ENCODE measurements around the gene WDR88.

DNA sequence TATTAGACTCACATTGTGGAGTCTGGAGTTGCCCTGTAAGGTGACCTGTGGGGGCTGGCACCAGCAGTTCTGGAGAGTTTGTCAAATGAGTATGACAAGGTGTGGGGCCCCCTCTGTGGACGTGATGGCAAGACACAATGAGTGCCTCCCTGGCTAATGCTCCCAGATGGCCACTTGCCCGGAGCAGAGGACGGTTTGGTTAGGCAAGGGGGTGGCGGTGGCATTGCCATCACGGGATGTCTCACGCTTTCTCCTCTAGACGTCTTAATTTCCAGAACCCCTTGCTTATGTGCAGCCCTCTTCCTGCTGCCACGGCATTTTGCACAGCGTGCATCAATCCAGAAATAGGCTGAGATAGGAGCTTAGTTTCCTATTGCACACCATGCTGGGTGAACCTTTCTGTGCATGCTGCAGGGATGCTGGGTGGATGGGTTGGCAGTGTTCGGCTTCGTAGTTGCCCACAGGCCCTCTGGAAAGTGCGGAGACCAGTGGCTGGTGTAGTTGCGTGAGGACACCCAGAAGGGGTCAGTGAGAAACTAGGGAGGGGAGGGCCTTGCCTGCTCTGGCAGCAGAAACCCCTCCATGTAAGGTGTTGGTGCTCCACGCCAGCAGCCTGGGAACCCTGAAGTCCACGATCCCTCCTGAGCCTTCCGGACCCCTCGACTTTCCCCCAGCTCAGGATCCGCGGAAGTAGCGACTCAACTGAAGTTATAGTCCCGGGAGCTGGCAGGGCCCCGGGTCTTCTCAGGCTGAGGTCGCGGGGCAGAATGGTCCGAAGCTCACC lies 44.2 kb downstream of the WDR88 start:
- TF ChIP-seq, protein P1, sequence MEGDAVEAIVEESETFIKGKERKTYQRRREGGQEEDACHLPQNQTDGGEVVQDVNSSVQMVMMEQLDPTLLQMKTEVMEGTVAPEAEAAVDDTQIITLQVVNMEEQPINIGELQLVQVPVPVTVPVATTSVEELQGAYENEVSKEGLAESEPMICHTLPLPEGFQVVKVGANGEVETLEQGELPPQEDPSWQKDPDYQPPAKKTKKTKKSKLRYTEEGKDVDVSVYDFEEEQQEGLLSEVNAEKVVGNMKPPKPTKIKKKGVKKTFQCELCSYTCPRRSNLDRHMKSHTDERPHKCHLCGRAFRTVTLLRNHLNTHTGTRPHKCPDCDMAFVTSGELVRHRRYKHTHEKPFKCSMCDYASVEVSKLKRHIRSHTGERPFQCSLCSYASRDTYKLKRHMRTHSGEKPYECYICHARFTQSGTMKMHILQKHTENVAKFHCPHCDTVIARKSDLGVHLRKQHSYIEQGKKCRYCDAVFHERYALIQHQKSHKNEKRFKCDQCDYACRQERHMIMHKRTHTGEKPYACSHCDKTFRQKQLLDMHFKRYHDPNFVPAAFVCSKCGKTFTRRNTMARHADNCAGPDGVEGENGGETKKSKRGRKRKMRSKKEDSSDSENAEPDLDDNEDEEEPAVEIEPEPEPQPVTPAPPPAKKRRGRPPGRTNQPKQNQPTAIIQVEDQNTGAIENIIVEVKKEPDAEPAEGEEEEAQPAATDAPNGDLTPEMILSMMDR (IDR thresholded peaks at IDR 0.05; ENCODE audit: low read depth, low read length, poor library complexity, severe bottlenecking) = no peak
- no peak for TF ChIP-seq EZH2phosphoT487 (IDR thresholded peaks at IDR 0.05; ENCODE audit: borderline replicate concordance, low read length)

Data from DOHH2 (cell line).